ENCODE data around the gene DENND2A.

DNA sequence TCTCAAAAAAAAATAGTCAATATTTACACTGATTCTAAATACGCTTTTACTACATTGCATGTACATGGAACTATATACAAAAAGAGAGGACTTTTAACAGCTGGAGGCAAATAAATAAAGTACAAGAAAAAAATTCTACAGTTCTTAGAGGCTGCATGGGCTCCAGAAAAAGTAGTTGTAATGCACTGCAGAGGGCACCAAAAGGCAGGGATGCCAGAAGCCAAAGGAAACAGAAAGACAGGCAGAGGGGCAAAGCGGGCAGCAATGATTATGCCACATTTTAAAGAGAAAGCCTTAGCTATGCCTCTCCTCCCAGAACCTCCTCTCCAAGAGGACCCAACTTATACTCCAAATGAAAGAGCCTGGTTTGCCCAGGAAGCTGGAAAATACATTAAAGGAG, 20.5 kb upstream of the DENND2A start:
- TF ChIP-seq, protein P1, sequence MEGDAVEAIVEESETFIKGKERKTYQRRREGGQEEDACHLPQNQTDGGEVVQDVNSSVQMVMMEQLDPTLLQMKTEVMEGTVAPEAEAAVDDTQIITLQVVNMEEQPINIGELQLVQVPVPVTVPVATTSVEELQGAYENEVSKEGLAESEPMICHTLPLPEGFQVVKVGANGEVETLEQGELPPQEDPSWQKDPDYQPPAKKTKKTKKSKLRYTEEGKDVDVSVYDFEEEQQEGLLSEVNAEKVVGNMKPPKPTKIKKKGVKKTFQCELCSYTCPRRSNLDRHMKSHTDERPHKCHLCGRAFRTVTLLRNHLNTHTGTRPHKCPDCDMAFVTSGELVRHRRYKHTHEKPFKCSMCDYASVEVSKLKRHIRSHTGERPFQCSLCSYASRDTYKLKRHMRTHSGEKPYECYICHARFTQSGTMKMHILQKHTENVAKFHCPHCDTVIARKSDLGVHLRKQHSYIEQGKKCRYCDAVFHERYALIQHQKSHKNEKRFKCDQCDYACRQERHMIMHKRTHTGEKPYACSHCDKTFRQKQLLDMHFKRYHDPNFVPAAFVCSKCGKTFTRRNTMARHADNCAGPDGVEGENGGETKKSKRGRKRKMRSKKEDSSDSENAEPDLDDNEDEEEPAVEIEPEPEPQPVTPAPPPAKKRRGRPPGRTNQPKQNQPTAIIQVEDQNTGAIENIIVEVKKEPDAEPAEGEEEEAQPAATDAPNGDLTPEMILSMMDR (IDR thresholded peaks at IDR 0.05; ENCODE audit: insufficient read depth, low read length) = no peak
- TF ChIP-seq, protein P2, sequence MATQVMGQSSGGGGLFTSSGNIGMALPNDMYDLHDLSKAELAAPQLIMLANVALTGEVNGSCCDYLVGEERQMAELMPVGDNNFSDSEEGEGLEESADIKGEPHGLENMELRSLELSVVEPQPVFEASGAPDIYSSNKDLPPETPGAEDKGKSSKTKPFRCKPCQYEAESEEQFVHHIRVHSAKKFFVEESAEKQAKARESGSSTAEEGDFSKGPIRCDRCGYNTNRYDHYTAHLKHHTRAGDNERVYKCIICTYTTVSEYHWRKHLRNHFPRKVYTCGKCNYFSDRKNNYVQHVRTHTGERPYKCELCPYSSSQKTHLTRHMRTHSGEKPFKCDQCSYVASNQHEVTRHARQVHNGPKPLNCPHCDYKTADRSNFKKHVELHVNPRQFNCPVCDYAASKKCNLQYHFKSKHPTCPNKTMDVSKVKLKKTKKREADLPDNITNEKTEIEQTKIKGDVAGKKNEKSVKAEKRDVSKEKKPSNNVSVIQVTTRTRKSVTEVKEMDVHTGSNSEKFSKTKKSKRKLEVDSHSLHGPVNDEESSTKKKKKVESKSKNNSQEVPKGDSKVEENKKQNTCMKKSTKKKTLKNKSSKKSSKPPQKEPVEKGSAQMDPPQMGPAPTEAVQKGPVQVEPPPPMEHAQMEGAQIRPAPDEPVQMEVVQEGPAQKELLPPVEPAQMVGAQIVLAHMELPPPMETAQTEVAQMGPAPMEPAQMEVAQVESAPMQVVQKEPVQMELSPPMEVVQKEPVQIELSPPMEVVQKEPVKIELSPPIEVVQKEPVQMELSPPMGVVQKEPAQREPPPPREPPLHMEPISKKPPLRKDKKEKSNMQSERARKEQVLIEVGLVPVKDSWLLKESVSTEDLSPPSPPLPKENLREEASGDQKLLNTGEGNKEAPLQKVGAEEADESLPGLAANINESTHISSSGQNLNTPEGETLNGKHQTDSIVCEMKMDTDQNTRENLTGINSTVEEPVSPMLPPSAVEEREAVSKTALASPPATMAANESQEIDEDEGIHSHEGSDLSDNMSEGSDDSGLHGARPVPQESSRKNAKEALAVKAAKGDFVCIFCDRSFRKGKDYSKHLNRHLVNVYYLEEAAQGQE (IDR thresholded peaks at IDR 0.05; ENCODE audit: insufficient replicate concordance, low read depth) = no peak
- TF ChIP-seq POLR2AphosphoS5 (IDR thresholded peaks at IDR 0.05; ENCODE audit: low read depth) = no peak
- no peak for TF ChIP-seq SPI1 (IDR thresholded peaks at IDR 0.05; ENCODE audit: borderline replicate concordance, low read depth)

Measured in HL-60 (cell line).